H9 (cell line): ENCODE data around the gene B4GALT1. TPM values are rescaled to one million over a fixed set of nuclear protein-coding genes. Genes with fewer than 3 reads are reported as not detected.

Experiments
- DNase-seq: peaks from one replicate; pipeline ENCODE4 v3.0.0-alpha.2; 2017
- H2AFZ ChIP-seq: one replicate; pipeline ENCODE4 v1.6.1; 2013; ENCODE audit warnings: mild to moderate bottlenecking, low read length, control low read depth, moderate library complexity
- H2AK5ac ChIP-seq: 2 replicates; pipeline ENCODE4 v1.6.1; 2013; ENCODE audit warnings: low read length, control low read depth, mixed read lengths; ENCODE audit not compliant: insufficient read length
- H2BK120ac ChIP-seq: one replicate; pipeline ENCODE4 v1.6.1; 2013; ENCODE audit warnings: low read depth, mild to moderate bottlenecking, low read length, control low read depth, inconsistent platforms; ENCODE audit not compliant: poor library complexity, severe bottlenecking
- H2BK12ac ChIP-seq: 2 replicates; pipeline ENCODE4 v1.6.1; 2013; ENCODE audit warnings: low read length, control low read depth, mixed read lengths, low read depth; ENCODE audit not compliant: insufficient read length
- H2BK15ac ChIP-seq: 2 replicates; pipeline ENCODE4 v1.6.1; 2013; ENCODE audit warnings: low read depth, low read length, control low read depth
- H2BK20ac ChIP-seq: one replicate; pipeline ENCODE4 v1.6.1; 2013; ENCODE audit warnings: low read depth, mild to moderate bottlenecking, low read length, control low read depth, inconsistent platforms; ENCODE audit not compliant: poor library complexity, severe bottlenecking
- H2BK5ac ChIP-seq: 2 replicates; pipeline ENCODE4 v1.6.1; 2013; ENCODE audit warnings: low read length, control low read depth, mixed read lengths; ENCODE audit not compliant: insufficient read length
- H3K14ac ChIP-seq: 2 replicates; pipeline ENCODE4 v1.6.1; 2013; ENCODE audit warnings: low read length, control low read depth; ENCODE audit not compliant: insufficient read depth
- H3K18ac ChIP-seq: 2 replicates; pipeline ENCODE4 v1.6.1; 2013; ENCODE audit warnings: low read depth, mild to moderate bottlenecking, mixed read lengths, low read length, control low read depth; ENCODE audit not compliant: insufficient read length
- H3K23ac ChIP-seq: 2 replicates; pipeline ENCODE4 v1.6.1; 2013; ENCODE audit warnings: low read length, control low read depth, mixed read lengths, low read depth; ENCODE audit not compliant: insufficient read length
- H3K23me2 ChIP-seq: 2 replicates; pipeline ENCODE4 v1.6.1; 2013; ENCODE audit warnings: low read depth, mild to moderate bottlenecking, mixed read lengths, low read length, control low read depth; ENCODE audit not compliant: insufficient read length, poor library complexity, severe bottlenecking
- H3K27ac ChIP-seq: 2 replicates; pipeline ENCODE4 v1.5.1; 2013; ENCODE audit warnings: low read length, control low read depth, mixed read lengths, low read depth; ENCODE audit not compliant: insufficient read length
- H3K27me3 ChIP-seq: 2 replicates; pipeline ENCODE4 v1.6.1; 2013; ENCODE audit warnings: low read length, control low read depth, inconsistent platforms; ENCODE audit not compliant: insufficient read depth
- H3K4ac ChIP-seq: 2 replicates; pipeline ENCODE4 v1.6.1; 2013; ENCODE audit warnings: low read depth, mild to moderate bottlenecking, control low read depth, inconsistent platforms, low read length, moderate library complexity
- H3K4me1 ChIP-seq: 2 replicates; pipeline ENCODE4 v1.6.1; 2013; ENCODE audit warnings: low read length, control low read depth, inconsistent platforms; ENCODE audit not compliant: insufficient read depth
- H3K4me2 ChIP-seq: 2 replicates; pipeline ENCODE4 v1.6.1; 2013; ENCODE audit warnings: low read length, control low read depth, mixed read lengths; ENCODE audit not compliant: insufficient read length, insufficient read depth
- H3K56ac ChIP-seq: 2 replicates; pipeline ENCODE4 v1.6.1; 2013; ENCODE audit warnings: low read depth, mild to moderate bottlenecking, mixed read lengths, low read length, control low read depth; ENCODE audit not compliant: insufficient read length
- H3K79me1 ChIP-seq: 2 replicates; pipeline ENCODE4 v1.6.1; 2013; ENCODE audit warnings: low read depth, mild to moderate bottlenecking, moderate library complexity, low read length, control low read depth, inconsistent platforms; ENCODE audit not compliant: insufficient read depth, poor library complexity, severe bottlenecking
- H3K79me2 ChIP-seq: 2 replicates; pipeline ENCODE4 v1.6.1; 2013; ENCODE audit warnings: low read length, control low read depth, inconsistent platforms; ENCODE audit not compliant: insufficient read depth
- H3K9ac ChIP-seq: 2 replicates; pipeline ENCODE4 v1.6.1; 2013; ENCODE audit warnings: low read length, control low read depth, mixed read lengths; ENCODE audit not compliant: insufficient read length; ENCODE audit errors: extremely low read depth
- H3K9me3 ChIP-seq: one replicate; pipeline ENCODE4 v1.6.1; 2013; ENCODE audit warnings: low read depth, low read length, inconsistent platforms; ENCODE audit not compliant: control insufficient read depth
- H3T11ph ChIP-seq: one replicate; pipeline ENCODE4 v1.6.1; 2013; ENCODE audit warnings: mild to moderate bottlenecking, low read length, control low read depth, inconsistent platforms
- H4K20me1 ChIP-seq: one replicate; pipeline ENCODE4 v1.6.1; 2013; ENCODE audit not compliant: control insufficient read depth, insufficient read length, insufficient read depth
- H4K5ac ChIP-seq: 2 replicates; pipeline ENCODE4 v1.6.1; 2013; ENCODE audit warnings: low read depth, mild to moderate bottlenecking, mixed read lengths, low read length, control low read depth; ENCODE audit not compliant: insufficient read length
- H4K8ac ChIP-seq: replicated peaks from 2 replicates; pipeline ENCODE4 v1.6.1; 2013; ENCODE audit warnings: low read length, control low read depth, mixed read lengths, low read depth; ENCODE audit not compliant: insufficient read length
- H4K91ac ChIP-seq: 2 replicates; pipeline ENCODE4 v1.6.1; 2013; ENCODE audit warnings: low read depth, mild to moderate bottlenecking, moderate library complexity, mixed read lengths, low read length, control low read depth; ENCODE audit not compliant: insufficient read length
- H3K27ac Mint-ChIP-seq, 3 experiments: 2 replicates in 2 of 3; 3 replicates in 1 of 3; pipeline ENCODE4 v1.8.0; 2020 to 2021; ENCODE audit warnings: mixed read lengths in 3 of 3, mild to moderate bottlenecking in 1 of 3, moderate library complexity in 1 of 3
- H3K27me3 Mint-ChIP-seq: 2 replicates; pipeline ENCODE4 v1.8.0; 2021; ENCODE audit warnings: low read depth, mild to moderate bottlenecking, moderate library complexity, mixed read lengths
- H3K36me3 Mint-ChIP-seq, 3 experiments: 2 replicates in 2 of 3; 3 replicates in 1 of 3; pipeline ENCODE4 v1.8.0; 2020 to 2021; ENCODE audit warnings: low read depth in 3 of 3, mixed read lengths in 3 of 3; ENCODE audit not compliant: insufficient read depth in 1 of 3
- H3K4me1 Mint-ChIP-seq, 2 experiments: 2 replicates each; pipeline ENCODE4 v1.8.0; 2020; ENCODE audit warnings: mixed read lengths in 2 of 2
- H3K4me3 Mint-ChIP-seq, 2 experiments: 2 replicates in 1 of 2; 3 replicates in 1 of 2; pipeline ENCODE4 v1.8.0; 2020 to 2021; ENCODE audit warnings: mild to moderate bottlenecking in 2 of 2, mixed read lengths in 2 of 2, moderate library complexity in 1 of 2
- H3K9me3 Mint-ChIP-seq, 2 experiments: 2 replicates in 1 of 2; 3 replicates in 1 of 2; pipeline ENCODE4 v1.8.0; 2020; ENCODE audit warnings: mild to moderate bottlenecking in 2 of 2, mixed read lengths in 2 of 2, moderate library complexity in 1 of 2
- CTCF ChIP-seq: fragments of 200-600 bp; sonication (generic); conservative IDR thresholded peaks from 3 replicates; pipeline ENCODE4 v1.8.0; 2021; ENCODE audit warnings: antibody characterized with exemption, mild to moderate bottlenecking
- WGBS: extraction: QIAGEN DNeasy Blood & Tissue Kit; methylation state at CpG from one replicate; pipeline ENCODE4 v1.1.7; 2013; ENCODE audit warnings: missing lambda C conversion rate, low lambda C conversion rate, mixed read lengths; ENCODE audit not compliant: insufficient read length; ENCODE audit errors: extremely low coverage; 5-methylcytosine and 5-hydroxymethylcytosine counted together
- total RNA-seq: library from RNA; stranded (reverse); gene quantifications from 2 replicates; pipeline ENCODE4 v1.2.1, GENCODE V29; 2021

B4GALT1 gene
- total RNA-seq, 1 experiment from 2014 or later: 15.3 TPM

GRCh38 chr9:33193818-33194217 lies 26.7 kb upstream of the B4GALT1 start:
- Histone ChIP-seq H2BK20ac (no peak overlapping the region), H2BK5ac (no peak overlapping the region), H3K23ac (no peak overlapping the region), H3K79me2 (no peaks in the 10 kb centered on the region), H3K14ac (no peak overlapping the region), H2AK5ac (no peak overlapping the region), H3K79me1 (no peaks in the 10 kb centered on the region), H3K23me2 (no peaks in the 10 kb centered on the region), H2BK12ac (no peak overlapping the region), H3K4me1 (no peaks in the 10 kb centered on the region), H3K4me2 (no peak overlapping the region), H3K56ac (no peak overlapping the region), H4K8ac (no peak overlapping the region), H4K20me1 (no peaks in the 10 kb centered on the region), H2BK120ac (no peak overlapping the region), H3K9me3 (no peaks in the 10 kb centered on the region), H3K27me3 (no peaks in the 10 kb centered on the region), H3K9ac (no peak overlapping the region), H4K91ac (no peak overlapping the region), H2AFZ (no peak overlapping the region), H3K4ac (no peak overlapping the region), H3K27ac (no peak overlapping the region), H2BK15ac (no peak overlapping the region), H3T11ph (no peak overlapping the region), H4K5ac (no peak overlapping the region), H3K18ac (no peak overlapping the region)
- no CpG with 5 or more reads among the region's 3 CpGs for WGBS
- no peak overlapping the region for H3K27ac Mint-ChIP-seq
- no peaks in the 10 kb centered on the region for H3K36me3 Mint-ChIP-seq
- no peak overlapping the region for H3K4me3 Mint-ChIP-seq
- TF ChIP-seq CTCF: no peak
- H3K4me1 Mint-ChIP-seq: peaks cover 3 to 4% of the 10 kb centered on the region in 2 experiments; a peak in 1 of 4 replicates
- H3K27me3 Mint-ChIP-seq: no peaks in the 10 kb centered on the region; the same call in none of the 2 replicates
- no peak for DNase-seq
- no peaks in the 10 kb centered on the region for H3K9me3 Mint-ChIP-seq
